ENCODE measurements around the gene KRTAP5-10.
"Not testable (repeated sequence)": the region's sequence is repeated elsewhere in the genome, so short reads cannot be mapped to it uniquely, and the experiment has no call there.

KRTAP5-10 gene

GRCh38 chr11:71537977-71538665 lies 27.2 kb upstream of the KRTAP5-10 start, which contains the start of gene KRTAP5-8:
KRTAP5-8 (plus strand) TSS chr11:71538025; CDS start chr11:71538056, 31 bp downstream.
- H3K4me3 Mint-ChIP-seq; H3K27ac Mint-ChIP-seq; H3K27me3 Mint-ChIP-seq (ENCODE audit: low read depth); H3K36me3 Mint-ChIP-seq (ENCODE audit: low read depth); DNase-seq (ENCODE audit: low spot score); H3K9me3 Mint-ChIP-seq; H3K4me1 Mint-ChIP-seq (ENCODE audit: low read depth): not testable (repeated sequence)

DNA sequence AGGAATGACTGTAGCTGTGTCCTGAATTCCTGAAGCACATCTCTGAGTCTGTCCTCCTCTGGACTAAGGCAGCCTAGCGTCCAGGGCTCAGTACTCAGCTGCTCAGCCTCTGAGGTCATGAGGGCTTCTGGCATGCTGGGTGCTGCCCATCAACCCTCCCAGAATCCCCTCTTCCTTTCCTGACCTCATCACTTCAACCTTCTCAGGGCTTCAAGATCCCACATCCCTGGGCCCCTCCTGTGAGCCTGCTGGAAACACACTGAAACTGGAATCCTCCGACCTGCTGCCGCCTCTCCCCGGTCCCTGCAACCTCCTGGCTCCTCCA lies 26.7 kb upstream of the KRTAP5-10 start:
- Mint-ChIP-seq H3K27ac (no peak overlapping the region), H3K4me3 (no peak overlapping the region), H3K9me3 (peaks cover 10% of the 10 kb centered on the region), H3K27me3 (ENCODE audit: low read depth) (no peaks in the 10 kb centered on the region), H3K36me3 (ENCODE audit: low read depth) (no peaks in the 10 kb centered on the region), H3K4me1 (ENCODE audit: low read depth) (no peaks in the 10 kb centered on the region)
- no peak for DNase-seq (ENCODE audit: low spot score)

- DNase-seq (ENCODE audit: low spot score): no peak
- Mint-ChIP-seq H3K27ac (no peak overlapping the region), H3K4me3 (no peak overlapping the region), H3K4me1 (ENCODE audit: low read depth) (no peaks in the 10 kb centered on the region), H3K36me3 (ENCODE audit: low read depth) (no peaks in the 10 kb centered on the region), H3K9me3 (peaks cover 10% of the 10 kb centered on the region), H3K27me3 (ENCODE audit: low read depth) (no peaks in the 10 kb centered on the region)
Observed at GRCh38 chr11:71539017-71539416, 26.3 kb upstream of the KRTAP5-10 start.

DNA sequence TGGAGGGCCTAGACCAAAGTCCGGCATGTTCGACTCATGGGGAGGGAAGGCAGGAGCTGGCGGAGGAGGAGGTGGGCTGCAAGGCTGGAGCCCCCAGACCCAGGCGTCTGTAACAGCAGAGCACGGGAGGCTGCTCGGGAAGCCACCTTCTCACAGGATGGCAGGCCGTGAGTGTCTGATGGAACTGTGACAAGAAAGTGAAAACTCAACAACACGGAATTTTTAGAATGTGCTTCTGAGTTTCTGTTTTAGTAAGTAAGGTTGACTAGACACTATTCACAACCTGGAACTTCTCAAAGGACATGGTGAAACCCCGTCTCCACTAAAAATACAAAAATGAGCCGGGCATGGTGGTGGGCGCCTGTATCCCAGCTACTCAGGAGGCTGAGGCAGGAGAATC lies 25.4 kb upstream of the KRTAP5-10 start:
- not testable (repeated sequence) for H3K36me3 Mint-ChIP-seq (ENCODE audit: low read depth); H3K9me3 Mint-ChIP-seq; H3K27me3 Mint-ChIP-seq (ENCODE audit: low read depth); DNase-seq (ENCODE audit: low spot score); H3K27ac Mint-ChIP-seq; H3K4me1 Mint-ChIP-seq (ENCODE audit: low read depth); H3K4me3 Mint-ChIP-seq

GRCh38 chr11:71540521-71541304 lies 24.6 kb upstream of the KRTAP5-10 start:
- H3K36me3 Mint-ChIP-seq (ENCODE audit: low read depth); H3K4me3 Mint-ChIP-seq; DNase-seq (ENCODE audit: low spot score); H3K27me3 Mint-ChIP-seq (ENCODE audit: low read depth); H3K4me1 Mint-ChIP-seq (ENCODE audit: low read depth); H3K27ac Mint-ChIP-seq; H3K9me3 Mint-ChIP-seq: not testable (repeated sequence)

DNA sequence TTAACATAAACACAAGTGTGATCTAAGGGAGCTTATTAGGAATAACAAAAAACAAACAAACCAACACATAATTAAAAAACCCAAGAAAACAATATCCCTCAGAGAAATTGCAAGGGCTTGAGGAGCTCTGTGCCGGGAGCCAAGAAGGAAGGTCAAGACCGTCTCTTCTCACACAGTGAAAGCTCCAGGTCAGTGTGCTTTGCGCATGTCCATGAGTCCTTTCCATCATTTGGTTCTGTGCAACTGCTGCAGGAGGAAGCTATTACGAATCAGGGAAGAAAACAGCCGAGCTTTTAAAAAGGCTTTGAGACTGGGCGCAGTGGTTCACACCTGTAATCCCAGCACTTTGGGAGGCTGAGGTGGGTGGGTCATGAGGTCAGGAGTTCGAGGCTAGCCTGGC lies 23.0 kb upstream of the KRTAP5-10 start:
- H3K27me3 Mint-ChIP-seq (ENCODE audit: low read depth): peaks cover 2% of the 10 kb centered on the region
- H3K36me3 Mint-ChIP-seq (ENCODE audit: low read depth): no peaks in the 10 kb centered on the region
- no peaks in the 10 kb centered on the region for H3K4me1 Mint-ChIP-seq (ENCODE audit: low read depth)
- peaks cover 10% of the 10 kb centered on the region for H3K9me3 Mint-ChIP-seq
- H3K27ac Mint-ChIP-seq: no peak overlapping the region
- DNase-seq (ENCODE audit: low spot score): no peak
- no peak overlapping the region for H3K4me3 Mint-ChIP-seq

DNA sequence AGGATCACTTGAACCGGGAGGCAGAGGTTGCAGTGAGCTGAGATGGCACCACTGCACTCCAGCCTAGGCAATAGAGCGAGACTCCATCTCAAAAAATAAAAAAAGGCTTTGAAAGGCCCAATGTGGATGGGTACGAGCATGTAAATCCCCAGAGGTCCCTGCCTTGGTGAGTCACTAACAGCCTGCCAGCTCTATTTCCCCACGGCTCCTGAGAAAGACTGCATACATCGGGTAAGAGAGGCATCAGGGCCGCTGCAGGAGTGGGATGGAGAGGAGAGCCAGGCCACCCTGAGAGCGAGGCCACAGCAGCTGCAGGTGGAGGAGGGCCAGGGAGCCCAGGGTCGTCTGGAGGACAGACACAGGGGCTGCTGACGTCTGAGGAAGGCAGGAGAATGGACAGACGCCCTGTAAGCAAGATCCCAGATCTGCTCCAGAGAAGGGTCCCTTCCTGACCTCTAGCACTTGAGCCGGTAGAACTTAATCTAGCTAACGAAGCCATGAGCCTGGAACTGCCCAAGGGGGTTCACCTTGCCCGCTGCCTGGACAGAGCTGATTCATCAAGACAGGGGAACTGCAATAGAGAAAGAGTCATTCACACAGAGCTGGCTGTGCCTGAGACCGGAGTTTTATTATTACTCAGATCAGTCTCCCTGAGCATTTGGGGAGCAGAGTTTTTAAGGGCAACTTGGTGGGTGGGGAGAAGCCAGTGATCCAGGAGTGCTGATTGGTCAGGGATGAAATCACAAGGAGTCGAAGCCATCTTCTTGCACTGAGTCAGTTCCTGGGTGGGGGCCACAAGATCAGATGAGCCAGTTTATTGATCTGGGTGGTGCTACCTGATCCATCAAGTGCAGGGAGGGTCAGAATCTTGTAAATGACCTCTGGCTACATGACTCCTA lies 22.2 kb upstream of the KRTAP5-10 start:
- Mint-ChIP-seq H3K27me3 (ENCODE audit: low read depth) (peaks cover 2% of the 10 kb centered on the region), H3K4me1 (ENCODE audit: low read depth) (no peaks in the 10 kb centered on the region)
- DNase-seq (ENCODE audit: low spot score): no peak

GRCh38 chr11:71543866-71544265 lies 21.5 kb upstream of the KRTAP5-10 start:
- H3K4me3 Mint-ChIP-seq: no peak overlapping the region
- H3K9me3 Mint-ChIP-seq: peaks cover 10% of the 10 kb centered on the region
- H3K4me1 Mint-ChIP-seq (ENCODE audit: low read depth): no peaks in the 10 kb centered on the region
- H3K27me3 Mint-ChIP-seq (ENCODE audit: low read depth): peaks cover 2% of the 10 kb centered on the region
- no peaks in the 10 kb centered on the region for H3K36me3 Mint-ChIP-seq (ENCODE audit: low read depth)
- DNase-seq (ENCODE audit: low spot score): no peak
- H3K27ac Mint-ChIP-seq: no peak overlapping the region

More for the DNA sequence above, 22.2 kb upstream of the KRTAP5-10 start:
- Mint-ChIP-seq H3K27ac (no peak overlapping the region), H3K4me3 (no peak overlapping the region), H3K36me3 (ENCODE audit: low read depth) (no peaks in the 10 kb centered on the region), H3K9me3 (peaks cover 10% of the 10 kb centered on the region)

DNA sequence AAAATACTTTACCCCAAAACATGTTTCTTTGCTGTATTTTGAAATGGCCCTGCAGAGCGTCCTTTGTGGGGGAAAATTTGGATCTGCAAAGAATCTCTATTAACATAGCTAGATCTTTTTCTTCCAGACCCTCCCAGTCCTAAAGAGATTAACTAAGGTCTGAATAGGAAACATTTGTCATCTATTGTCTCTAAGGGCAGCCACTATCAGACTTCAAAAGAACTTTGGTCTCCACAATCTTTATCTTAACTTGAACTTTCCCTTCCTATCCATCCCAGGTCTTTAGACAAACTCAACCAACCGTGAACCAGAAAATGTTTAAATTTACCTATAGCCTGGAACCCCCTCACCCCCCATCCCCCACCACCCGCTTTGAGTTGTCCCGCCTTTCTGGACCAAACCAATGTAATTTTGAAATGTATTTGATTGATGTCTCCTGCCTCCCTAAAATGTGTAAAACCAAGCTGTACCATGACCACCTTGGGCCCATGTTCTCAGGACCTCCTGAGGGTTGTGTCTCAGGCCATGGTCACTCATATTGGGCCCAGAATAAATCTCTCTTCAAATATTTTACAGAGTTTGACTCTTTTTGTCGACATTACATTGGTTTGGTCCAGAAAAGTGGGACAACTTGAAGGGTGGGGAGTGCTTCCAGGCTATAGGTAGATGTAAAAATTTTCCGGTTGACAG lies 20.7 kb upstream of the KRTAP5-10 start:
- no peaks in the 10 kb centered on the region for H3K36me3 Mint-ChIP-seq (ENCODE audit: low read depth)

DNA sequence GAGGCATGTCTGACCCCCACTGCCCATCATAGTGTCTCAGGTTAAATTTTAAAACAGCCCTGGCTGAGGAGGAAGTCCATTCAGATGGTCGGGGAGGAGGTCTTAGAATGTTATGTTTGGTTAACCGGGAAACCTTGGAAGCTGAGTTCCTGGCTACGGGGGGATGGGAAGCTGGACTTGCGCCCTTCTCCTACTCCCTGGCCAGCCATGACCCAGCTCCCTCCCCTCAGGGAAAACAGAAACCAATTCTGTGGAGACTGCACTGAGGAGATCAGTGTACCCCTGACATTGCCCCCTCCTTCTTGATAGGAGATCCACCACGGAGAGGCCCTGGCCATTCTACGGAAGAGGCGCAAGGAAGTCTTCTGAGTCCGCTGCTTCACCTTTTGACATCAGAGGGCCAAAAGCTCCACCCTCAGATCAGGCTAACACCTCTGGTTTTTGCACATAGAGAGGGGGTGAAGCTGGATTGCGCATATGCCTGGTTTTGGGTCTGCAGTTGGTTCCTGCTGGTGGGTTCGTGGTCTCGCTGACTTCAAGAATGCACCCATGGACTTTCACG lies 19.9 kb upstream of the KRTAP5-10 start:
- Mint-ChIP-seq H3K4me3 (no peak overlapping the region), H3K27me3 (ENCODE audit: low read depth) (peaks cover 9% of the 10 kb centered on the region), H3K4me1 (ENCODE audit: low read depth) (no peaks in the 10 kb centered on the region), H3K36me3 (ENCODE audit: low read depth) (no peaks in the 10 kb centered on the region), H3K9me3 (peaks cover 10% of the 10 kb centered on the region), H3K27ac (no peak overlapping the region)
- DNase-seq (ENCODE audit: low spot score): no peak

More for the DNA sequence above, 20.7 kb upstream of the KRTAP5-10 start:
- peaks cover 10% of the 10 kb centered on the region for H3K9me3 Mint-ChIP-seq
- H3K4me1 Mint-ChIP-seq (ENCODE audit: low read depth): no peaks in the 10 kb centered on the region
- DNase-seq (ENCODE audit: low spot score): no peak
- no peak overlapping the region for H3K4me3 Mint-ChIP-seq
- H3K27ac Mint-ChIP-seq: no peak overlapping the region
- peaks cover 8% of the 10 kb centered on the region for H3K27me3 Mint-ChIP-seq (ENCODE audit: low read depth)

DNA sequence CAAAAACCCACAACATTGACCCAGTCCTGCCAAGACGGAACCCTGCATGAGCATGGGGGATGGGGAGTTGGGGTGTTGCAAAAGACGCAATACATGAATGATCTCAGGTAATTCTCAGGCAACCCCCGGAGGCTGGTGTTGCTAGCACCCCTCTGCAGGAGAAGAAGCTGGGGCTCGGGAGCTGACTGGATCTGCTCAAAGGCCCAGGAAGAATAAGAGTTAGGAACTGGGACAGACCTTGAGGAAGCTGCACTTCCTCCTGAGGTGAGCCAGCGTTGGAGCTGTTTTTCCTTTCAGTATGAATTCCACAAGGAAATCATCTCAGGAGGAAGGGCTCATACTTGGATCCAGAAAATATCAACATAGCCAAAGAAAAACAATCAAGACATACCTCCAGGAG lies 17.2 kb upstream of the KRTAP5-10 start, which contains the start of gene KRTAP5-9:
Gene KRTAP5-9 (plus strand): TSS at position 301 of the 400 bp plus-strand sequence. CDS start 238 bp downstream, outside the sequence.
- peaks cover 15% of the 10 kb centered on the region for H3K27me3 Mint-ChIP-seq (ENCODE audit: low read depth)
- no peak within 1 kb of the TSS for H3K27ac Mint-ChIP-seq

GRCh38 chr11:71548716-71549151 lies 16.6 kb upstream of the KRTAP5-10 start:
- Mint-ChIP-seq H3K9me3 (no peaks in the 10 kb centered on the region), H3K36me3 (ENCODE audit: low read depth) (no peaks in the 10 kb centered on the region), H3K4me3 (no peak overlapping the region), H3K4me1 (ENCODE audit: low read depth) (no peaks in the 10 kb centered on the region), H3K27me3 (ENCODE audit: low read depth) (peaks cover 15% of the 10 kb centered on the region), H3K27ac (no peak overlapping the region)
- no peak for DNase-seq (ENCODE audit: low spot score)

More for the DNA sequence above, 17.2 kb upstream of the KRTAP5-10 start, which contains the start of gene KRTAP5-9:
- Mint-ChIP-seq H3K36me3 (ENCODE audit: low read depth) (no peaks in the 10 kb centered on the region), H3K4me1 (ENCODE audit: low read depth) (no peaks in the 10 kb centered on the region), H3K4me3 (no peak within 1 kb of the TSS), H3K9me3 (no peaks in the 10 kb centered on the region)
- no peak for DNase-seq (ENCODE audit: low spot score)

GRCh38 chr11:71551711-71552110 lies 13.7 kb upstream of the KRTAP5-10 start:
- DNase-seq (ENCODE audit: low spot score): no peak
- Mint-ChIP-seq H3K27me3 (ENCODE audit: low read depth) (peaks cover 15% of the 10 kb centered on the region), H3K9me3 (no peaks in the 10 kb centered on the region), H3K36me3 (ENCODE audit: low read depth) (no peaks in the 10 kb centered on the region), H3K4me1 (ENCODE audit: low read depth) (no peaks in the 10 kb centered on the region), H3K4me3 (no peak overlapping the region), H3K27ac (no peak overlapping the region)

All from T-helper 2 cell treated with Interferon-gamma antibody and Interleukin-4, amounts not matched to agents 5 μg/mL and 100 μg/mL, for 36 hours (primary cell).